DMS 273 (cell line): ENCODE data around the gene OPA1.

Source experiments
- DNase-seq: peaks from one replicate; lab custom pipeline; 2025; ENCODE audit not compliant: unreplicated experiment; lab: John Stamatoyannopoulos, UW

Gene OPA1

DNA sequence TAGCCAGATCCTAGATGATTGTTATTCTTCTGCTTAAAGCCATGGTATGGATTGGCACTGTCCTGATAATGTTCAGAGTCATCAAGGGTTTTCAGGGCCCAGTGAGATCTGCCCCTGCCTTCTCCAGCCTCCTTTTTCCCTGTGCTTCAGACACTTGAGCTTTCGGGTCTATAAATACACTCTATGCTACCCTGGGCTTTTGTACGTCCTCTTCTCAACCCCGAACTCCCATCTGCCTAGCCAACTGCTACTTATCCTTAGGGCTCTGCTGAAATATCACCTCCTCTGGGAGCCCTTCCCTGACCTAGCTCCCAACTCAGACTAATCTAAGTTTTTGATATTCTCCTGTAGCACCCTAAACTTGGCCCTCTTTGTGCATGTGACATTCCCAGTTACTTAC, 115.3 kb downstream of the OPA1 start:
- peak; percentile 24 for DNase-seq

- DNase-seq = no peak
These were observed 117.5 kb downstream of the OPA1 start for GRCh38 chr3:193710286-193711165.

DNA sequence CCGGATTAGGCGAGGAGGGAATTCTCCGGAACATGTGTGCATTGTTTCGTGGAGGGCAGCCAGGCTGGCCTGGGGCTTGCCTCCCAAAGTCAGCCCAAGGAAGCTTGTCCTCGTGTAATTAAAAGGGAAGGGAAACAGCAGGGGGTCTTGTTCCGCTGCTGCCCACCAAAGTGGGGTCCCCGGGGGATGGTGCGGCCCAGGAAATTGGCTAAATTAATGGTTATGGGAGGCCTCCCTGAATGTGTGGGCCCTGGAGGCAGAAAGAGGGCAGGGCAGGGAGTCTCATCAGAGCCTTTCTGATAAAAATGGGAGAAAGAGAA, 118.1 kb downstream of the OPA1 start:
- no peak for DNase-seq

DNA sequence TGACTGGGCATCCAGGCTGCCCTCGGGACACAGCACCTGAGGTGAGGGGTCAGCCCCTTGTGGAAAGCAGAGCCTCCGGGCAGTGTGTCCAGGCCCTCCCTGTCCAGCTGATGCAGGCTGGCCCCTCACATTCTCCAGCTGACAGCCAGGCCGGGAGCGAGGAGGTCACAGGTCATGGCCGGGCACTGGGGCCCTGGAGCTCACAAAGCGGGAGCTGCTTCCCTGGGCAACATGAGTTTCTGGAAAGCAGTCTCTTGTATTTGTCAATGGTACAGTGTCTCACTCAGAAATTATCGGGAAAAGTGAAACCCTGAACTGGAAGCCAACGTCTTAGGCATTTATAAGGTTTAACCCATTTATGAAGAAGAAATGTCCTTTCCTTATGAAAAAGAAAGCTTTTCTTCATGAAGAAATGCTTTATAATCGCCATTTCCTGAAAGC, 118.5 kb downstream of the OPA1 start:
- DNase-seq = no peak

GRCh38 chr3:193711964-193712598, 119.1 kb downstream of the OPA1 start:
- DNase-seq = no peak

DNA sequence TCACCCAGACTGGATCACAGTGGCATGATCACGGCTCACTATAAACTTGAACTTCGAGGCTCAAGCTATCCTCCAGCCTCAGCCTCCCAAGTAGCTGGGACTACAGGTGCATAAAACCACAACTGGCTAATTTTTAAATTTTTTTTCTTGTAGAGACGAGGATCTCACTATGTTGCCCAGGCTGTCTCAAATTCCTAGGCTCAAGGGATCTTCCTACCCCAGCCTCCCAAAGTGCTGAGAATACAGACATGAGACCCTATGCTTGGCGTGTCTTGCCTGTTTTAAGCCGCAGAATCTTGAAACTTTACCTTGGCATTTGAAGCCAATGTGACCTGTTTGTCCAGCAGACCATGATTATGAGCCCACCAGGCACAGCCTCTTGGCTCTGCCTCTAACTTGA, 119.9 kb downstream of the OPA1 start:
- DNase-seq = no peak

- DNase-seq = no peak
These were observed 121.6 kb downstream of the OPA1 start for GRCh38 chr3:193714523-193715137.

- DNase-seq = no peak
These were observed 123.1 kb downstream of the OPA1 start for GRCh38 chr3:193716150-193716549.

GRCh38 chr3:193719735-193720134, 126.7 kb downstream of the OPA1 start:
- DNase-seq = no peak

DNA sequence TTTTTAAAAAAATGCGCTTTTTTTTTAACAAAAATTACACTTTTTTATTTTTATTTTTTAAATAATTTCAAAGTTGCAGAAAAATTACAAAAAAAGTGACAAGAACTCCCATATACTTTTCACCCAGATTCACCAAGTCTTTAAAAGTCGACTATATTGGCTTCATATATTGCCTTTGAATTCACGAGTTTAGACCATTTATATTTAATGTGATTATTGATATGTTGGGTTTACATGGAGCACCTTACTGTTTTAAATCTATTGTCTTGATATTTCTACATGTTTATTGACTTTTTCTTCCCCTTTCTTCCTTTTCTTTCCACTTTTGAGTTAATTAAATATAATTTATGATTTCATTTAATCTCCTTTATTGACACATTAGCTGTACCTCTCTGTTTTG, 127.2 kb downstream of the OPA1 start:
- no peak for DNase-seq

DNA sequence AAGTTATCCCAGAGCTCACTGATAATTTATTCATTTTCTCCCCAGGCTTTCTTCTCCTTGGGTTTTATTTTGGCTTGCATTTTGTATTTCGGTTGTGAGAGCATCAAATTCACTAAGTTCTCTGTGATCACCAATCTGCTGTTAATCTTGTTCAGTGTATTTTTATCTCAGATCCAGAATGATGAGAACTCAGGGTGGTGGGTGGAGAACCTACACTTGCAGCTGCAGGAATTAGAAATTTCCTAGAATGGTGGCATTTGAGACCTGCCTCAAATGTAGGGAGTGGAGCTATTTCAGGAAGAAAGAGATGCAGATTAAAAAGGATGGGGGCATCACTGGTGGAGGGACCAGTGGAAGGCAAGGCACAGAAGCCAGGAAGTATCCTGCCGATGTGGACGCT, 129.6 kb downstream of the OPA1 start:
- no peak for DNase-seq

- DNase-seq = no peak
These were observed 134.1 kb downstream of the OPA1 start for GRCh38 chr3:193727089-193727488.

GRCh38 chr3:193728429-193729087, 135.6 kb downstream of the OPA1 start:
- DNase-seq = no peak

- DNase-seq = no peak
These were observed 136.1 kb downstream of the OPA1 start for GRCh38 chr3:193729088-193729465.

DNA sequence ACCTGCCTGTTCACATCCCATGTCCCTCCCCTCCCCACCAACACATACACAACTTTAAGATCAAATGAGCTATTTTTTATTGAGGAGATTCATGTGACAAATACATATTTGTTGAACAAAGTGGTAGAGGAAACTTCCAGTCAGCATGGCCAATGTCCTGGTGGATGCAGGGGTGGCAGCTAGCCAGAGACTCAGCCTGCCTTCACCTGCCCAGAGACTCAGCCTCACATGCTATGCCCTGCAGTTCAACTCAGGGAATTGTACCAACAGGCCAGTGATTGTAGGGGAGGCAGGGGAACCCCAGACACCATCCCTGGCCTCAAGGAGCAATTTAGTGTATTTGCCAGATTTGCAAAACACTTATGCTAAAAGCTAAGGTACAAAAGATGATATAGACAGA, 136.6 kb downstream of the OPA1 start:
- no peak for DNase-seq

GRCh38 chr3:193730511-193730910, 137.5 kb downstream of the OPA1 start:
- no peak for DNase-seq

DNA sequence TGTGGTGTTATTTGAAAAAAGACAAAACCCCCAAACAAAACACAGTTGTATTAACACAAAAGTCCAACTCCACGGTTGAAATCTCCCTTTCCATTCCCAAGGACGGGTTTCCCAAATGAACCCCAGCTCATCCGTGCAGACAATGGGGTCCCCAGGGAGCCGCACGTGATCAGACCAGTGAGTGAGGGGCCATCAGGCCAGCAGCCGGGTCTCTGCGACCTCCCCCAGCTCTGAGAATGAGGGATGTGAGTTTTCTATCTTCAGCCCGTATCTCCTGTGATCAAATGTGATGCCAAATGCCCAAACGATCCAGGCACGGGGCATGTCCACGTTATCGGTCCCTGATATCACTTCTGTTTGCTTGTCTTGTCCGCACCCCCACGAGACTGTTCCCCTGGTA, 138.0 kb downstream of the OPA1 start:
- no peak for DNase-seq

- DNase-seq = no peak
These were observed 138.6 kb downstream of the OPA1 start for GRCh38 chr3:193731656-193732055.

DNA sequence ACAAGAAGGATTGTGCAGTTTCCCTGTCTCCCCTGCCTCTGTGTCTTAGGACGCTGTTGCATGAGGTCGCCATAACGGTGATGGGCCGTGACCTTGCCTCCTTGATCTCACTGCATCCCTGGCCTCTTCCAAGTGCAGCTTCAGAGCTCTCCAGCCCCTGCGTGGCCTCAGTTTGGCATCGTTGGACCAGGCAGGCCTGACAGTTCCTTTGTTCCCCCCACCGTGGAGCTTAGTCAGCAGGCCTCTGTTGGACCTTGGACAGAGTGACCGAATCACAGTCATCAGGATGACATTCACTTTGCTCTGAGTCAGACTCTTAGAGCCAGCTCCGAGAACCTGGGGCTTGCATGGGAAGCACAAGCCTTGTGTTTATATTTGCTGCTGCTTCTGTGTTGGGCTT, 139.4 kb downstream of the OPA1 start:
- no peak for DNase-seq

DNA sequence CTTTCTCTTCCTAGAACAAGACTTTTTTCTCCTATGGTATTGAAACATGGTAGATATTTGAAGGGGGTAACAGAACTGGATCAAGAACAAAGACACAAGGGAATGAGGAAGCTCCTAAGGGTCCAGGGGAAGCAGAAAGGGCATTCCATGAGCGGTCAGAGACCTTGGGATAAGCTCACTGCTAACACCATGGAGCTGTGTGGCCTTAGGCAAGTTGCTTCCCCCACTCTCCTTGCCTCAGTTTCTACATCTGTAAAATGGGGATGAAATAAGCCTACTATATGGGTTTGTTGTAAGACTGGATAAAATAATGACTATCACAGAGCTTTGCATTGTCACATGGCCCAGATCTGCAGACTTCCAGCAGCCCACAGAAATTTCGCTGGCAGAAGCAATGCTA, 139.8 kb downstream of the OPA1 start:
- no peak for DNase-seq

DNA sequence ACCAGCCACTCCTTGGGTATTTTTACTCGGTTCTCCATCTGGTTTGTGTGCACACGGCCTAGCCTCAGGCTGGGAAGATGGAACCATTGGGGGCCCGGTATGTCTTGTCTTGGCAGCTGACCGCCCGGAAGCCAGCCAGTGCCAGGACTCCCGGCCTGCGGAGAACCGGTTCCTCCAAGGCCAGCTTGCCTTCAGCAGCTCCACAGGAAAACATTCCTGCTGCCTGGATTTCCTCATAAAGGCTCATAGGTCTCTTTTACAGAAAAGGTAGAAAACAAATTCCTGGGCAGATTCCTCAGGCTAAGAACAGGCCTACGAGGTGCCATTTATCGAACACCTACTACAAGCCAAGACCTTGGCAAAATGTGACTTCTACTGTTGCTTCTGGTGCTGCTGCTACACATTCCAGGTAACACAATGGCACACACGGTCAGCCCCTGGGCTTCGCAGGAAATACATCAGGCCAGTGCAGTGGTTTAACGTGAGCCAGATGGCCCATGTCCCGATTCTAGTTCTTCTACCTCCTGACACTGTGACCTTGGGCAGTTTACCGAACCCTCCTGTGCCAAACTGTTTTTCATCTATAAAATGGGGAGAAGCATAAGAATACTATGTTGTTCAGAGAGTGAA, 141.8 kb downstream of the OPA1 start:
- no peak for DNase-seq
